Stimulated activated CD4-positive, alpha-beta T cell treated with anti-CD3 and anti-CD28 coated beads, Interleukin-1b, Interleukin-23, amount 100 ng/mL, for 1 hour (primary cell): ENCODE results near the gene EGFR.

Experiments
- DNase-seq, 2 donors: peaks; one replicate each; pipeline ENCODE4 v3.0.0-alpha.2; 2020; ENCODE audit warnings: low read depth in 2 of 2

The EGFR gene

DNA sequence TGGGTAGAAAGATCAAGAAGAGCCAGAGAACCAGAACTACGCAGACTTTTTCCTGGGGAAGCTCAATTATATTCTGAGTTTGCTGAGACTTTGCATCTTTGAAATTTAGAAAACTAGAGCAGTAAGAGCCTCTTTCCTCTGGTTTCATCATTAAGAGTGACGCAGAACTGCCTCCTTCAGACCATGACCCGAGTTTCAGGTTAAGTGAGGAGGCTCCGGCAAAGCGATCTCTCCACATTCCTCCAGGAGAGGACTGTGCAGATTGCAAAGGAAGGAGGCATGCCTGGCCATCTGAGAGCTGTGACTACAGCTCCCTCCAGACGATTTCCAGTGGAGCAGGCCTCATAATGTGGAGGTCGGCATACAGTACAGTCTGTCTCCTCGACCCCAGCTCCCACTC is 230.5 kb downstream of the EGFR start:
- no peak for DNase-seq

DNA sequence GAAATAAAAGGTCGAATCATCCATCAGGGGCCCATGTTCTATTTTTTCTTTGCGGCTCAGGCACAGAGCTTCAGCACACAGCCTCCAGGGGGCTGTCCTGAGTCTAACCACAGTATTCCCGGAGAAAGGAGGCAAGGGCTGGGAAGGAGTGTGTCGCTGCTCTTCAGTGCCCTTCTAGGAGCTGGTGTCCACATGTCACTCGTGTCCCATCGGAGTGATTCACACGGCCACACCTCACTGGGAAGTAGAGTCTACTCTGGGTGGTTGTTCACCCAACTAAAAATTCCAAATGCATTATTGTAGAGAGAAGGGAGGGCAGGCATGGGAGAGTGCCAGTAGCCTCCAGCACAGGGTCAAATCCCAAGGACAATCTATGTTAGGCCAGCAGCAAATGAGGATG is 231.5 kb downstream of the EGFR start:
- DNase-seq: no peak

DNA sequence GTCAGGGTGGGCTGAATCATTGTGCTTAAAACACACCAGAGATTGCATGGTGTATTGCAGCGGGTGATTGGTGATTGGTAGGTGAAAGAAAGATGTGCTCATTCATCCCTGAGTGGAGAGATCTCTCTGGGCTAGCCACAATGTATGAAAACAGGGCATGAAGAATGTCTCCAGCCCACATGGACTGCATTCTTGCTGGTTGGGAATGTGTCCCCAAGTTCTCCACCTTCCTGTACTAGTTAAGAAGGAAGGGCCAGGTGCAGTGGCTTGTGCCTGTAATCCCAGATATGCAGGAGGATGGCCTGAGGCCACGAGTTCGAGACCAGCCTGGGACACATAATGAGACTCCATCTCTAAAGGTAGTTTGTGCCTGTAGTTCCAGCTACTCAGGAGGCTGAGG is 232.5 kb downstream of the EGFR start:
- no peak for DNase-seq

DNA sequence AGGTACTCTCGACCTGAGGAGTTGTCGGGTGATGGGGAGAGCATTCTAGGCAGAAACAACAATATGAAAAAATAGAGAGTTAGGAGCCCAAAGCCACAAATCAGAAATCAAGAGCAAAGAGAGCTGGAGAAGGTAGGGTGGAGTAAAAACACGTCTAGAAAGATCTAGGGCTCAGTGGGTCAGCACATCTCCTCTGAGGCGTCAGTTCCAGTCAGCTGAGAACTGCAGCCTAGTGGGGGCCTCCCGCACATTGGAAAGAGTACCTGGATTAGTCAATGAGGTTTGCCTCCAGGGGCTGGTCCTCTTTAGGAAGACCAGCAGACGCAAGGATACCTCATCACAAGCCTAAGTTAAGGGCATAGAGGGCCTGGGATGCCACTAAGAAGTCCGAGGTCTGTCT is 233.1 kb downstream of the EGFR start:
- no peak for DNase-seq

DNA sequence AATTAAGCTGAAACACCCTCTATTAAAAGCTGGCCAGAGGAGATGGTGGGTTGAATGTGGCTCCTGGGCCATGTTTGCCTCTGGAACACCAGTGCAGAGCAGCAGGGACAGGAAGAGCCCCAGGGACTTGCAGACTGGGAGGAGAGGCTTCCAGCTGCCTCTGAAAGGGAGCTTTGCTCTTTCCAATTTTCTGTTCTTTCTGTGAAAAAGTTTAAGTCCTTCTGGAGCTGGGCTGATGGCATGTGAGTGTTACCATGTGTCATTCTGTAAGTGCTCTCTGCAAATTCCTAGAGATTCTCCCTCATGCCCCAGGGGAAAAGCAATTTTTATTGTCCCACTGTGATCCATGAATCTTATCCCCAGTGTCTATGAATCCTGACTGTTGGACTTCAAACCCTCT is 233.6 kb downstream of the EGFR start:
- no peak for DNase-seq

DNA sequence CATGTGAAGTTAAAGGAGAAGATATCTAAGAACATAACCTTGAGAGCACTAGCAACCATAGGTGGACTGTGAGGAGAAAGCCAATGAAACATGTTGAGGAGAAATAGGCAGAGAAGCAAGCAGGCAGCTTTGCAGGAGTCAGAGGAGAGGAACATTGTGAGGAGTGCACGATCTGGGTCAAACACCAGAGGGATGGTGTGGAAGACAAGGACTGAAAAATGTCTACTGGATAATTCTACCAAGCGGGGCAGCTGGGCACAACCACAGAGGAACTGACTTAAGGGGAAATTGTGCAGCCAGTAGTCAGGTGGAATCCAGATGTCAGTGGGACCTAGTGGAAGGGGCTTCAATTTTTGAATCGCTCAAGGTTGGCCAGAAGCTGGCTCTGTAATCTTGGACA is 234.4 kb downstream of the EGFR start:
- no peak for DNase-seq

DNA sequence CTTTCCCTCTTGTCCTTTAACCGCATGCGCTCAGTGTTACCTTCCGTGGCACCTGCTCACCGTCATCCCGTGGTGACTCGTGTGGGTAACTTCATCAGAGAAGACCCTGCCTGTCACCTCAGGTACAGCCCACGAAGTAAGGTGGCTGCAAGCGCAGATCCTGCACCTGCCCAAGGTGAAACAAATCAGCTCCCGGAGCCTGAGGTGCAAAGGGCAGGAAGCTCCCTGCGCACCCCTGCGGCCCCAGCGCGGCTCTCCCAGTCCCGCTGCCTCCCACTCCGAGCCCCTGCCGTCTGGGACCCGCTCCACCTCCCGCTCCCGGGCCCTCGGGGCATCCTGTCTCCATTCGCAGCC is 235.4 kb downstream of the EGFR start:
- no peak for DNase-seq

DNA sequence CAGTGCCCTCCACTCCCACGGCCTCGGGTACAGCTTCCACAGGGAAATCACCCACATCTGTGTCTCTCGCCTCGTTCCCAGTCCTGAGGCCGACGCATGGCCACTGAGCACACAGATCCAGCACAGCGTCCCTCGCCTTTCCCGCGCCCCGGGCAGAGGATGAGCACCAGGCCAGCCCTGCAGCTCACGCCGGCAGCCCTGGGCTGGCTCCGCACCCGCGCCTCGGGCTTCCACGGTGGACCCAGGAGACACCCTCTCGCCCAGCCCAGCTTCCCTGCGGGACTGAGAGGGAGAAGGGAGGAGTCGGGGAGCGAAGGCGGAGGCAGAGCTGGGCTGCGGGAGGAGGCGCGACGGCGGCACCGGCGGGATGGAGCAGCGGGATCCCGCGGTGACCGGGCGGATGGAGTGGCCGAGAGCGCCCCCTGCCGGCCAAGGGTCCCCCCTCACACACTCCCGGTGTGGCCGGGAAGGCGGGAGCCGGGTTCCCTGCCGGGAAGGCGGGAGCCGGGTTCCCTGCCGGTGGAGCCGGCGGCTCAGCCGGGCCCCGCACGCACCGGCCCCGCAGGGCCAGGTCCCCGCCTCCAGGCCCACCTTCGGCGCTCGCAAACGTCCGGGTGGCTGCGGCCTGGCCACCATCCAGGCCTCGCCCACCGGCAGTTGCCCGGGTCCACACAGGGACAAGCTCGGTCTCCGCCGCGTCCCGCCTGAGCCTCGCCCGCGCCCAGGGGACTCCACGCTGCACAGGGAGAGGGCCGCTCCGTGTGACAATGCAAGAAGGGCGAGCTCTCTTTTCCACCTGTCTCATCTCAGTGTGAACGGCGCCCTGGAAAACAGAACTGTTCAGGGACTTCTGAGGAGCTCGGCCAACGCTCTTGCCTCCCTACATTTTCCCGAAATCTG is 236.0 kb downstream of the EGFR start:
- DNase-seq: peak in 1 of 2 donors; percentile 52

DNA sequence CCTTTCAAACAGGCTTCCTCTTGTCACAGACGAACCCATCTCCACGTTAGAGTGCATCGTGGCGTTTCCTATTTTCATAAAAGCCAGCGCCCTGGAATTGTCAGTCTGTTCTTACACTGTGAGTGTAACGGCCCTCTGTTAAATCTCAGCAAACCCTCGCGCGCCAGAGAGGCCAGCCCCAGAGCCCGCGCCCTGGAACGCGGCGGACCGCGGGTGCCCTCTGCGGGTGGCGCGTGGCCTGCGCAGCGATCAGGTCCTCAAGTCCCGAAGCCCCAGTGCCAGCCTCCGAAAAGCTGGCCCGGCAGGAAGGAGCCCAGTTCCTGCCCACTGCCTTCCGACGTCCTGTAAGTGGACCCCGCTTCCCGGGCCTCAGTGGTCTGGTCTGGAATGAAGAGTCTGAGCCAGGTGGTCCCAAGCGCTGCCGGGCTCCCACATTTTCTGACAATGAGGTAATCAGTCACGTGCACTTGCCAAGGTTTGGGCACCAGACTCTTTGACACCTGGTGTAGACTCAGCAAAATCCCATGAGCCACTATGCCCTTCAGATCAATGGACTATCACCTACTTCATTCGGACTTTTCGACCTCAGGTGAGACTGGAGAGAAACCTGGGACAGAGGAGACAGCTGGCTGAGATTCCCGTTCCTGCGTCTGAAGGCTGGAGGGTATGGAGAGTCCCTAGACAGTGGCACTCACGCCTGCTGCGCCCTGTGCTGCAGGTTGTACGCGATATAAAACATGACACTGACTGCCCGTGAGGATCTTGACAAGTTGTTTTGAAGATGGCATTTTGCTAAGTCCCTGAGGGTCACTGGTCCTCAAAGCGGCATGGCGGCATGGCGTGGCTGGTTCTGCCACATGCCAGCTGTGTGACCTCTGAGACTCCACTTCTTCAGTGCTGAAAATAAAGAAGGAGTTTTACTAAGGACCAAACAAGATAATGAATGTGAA is 237.0 kb downstream of the EGFR start:
- DNase-seq: peak; percentile 30 to 60

DNA sequence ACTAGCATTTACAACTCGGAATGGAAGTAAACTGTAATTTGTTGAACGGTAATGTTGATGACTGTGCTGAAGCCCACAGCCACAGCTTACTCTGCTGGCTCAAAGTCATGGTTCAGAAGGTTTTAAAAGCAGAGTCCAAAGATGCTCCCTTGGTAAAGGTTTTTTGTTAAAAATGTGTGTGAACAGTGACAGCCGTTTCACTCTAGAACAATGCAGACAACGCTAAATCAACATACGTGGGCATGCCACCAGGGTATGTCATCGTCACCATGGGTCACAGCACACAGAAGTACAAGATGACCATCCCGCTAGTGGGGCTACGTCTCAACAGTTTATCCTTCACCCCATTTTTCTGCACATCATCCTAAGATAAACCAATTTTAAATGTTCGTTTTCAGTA is 239.8 kb downstream of the EGFR start:
- no peak for DNase-seq

DNA sequence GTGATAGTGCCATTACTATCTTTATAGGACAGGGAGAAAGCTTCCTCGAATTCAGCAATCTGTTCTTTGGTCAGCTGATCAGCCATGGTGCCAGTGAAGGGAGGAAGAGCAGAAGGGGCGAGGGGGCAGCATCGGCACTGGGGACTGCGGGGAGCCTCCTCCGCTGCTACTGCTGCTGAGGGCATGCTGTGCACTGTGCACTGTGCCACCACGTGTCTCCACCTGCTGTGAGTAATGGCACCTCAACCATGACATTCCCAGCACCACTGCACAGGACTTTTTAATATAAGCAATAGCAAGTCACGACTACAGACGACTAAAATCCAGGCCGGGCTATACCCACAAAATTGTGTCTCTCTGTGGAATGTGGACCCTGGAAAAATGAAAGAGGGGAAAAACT is 241.4 kb downstream of the EGFR start:
- no peak for DNase-seq

DNA sequence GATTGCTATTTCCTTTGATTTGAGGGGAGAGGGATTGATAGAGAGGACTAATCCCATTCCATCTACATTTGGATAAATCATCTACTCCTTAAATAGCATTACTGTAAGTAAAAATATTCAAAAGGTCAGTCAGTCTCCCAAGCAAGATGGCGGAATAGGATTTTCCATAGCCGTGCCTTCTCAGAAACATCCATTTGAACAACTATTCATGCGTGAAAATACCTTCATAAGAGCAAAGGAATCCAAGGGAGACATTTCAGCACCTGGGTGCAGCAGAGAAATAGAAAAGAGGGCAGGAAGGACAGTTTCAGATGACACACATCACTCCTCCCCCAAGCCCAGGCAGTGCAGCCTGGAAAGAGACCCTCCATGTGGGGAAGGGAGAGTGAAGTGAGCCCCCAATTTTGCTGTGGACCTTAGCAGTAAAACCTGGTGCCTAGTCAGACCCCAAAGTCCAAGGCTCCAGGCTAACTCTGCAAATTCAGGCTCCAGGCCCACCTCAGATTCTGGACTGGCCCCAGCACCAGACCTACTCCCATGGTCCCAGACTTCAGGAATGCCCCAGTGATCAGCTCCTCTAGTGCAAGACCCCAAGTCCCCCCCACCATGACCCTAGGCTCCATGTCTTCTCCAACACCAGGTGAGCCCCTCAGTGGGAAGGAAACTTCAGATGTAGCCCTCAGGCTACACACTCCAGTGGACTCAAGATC is 242.0 kb downstream of the EGFR start:
- DNase-seq: no peak
